A549 (cell line): ENCODE results near the gene PPP2R3B. TPM values are rescaled to one million over a fixed set of nuclear protein-coding genes. Genes with fewer than 3 reads are reported as not detected.

Experiments used
- ATAC-seq, 2 experiments: fragments of 200-7000 bp in 1 of 2; fragments of >200 bp in 1 of 2; cut with Nextera tagmentation in 1 of 2; cut with Tn5 transposase in 1 of 2; 3 replicates each; pipeline versions ENCODE4 v1.8.0 to v1.9.1; 2018 to 2020; ENCODE audit warnings: mild to moderate bottlenecking in 1 of 2, moderate library complexity in 1 of 2
- CTCF ChIA-PET: fragments of 300-600 bp; sonication (Branson Sonifier 250); formaldehyde crosslinking; extraction: SDS; loops from one replicate; lab custom pipeline; 2021; ENCODE audit warnings: antibody characterized with exemption, inconsistent platforms; lab: Yijun Ruan, JAX
- POLR2A ChIA-PET: fragments of 350-600 bp; formaldehyde crosslinking; extraction: SDS; loops from one replicate; lab custom pipeline; 2021; ENCODE audit warnings: antibody characterized with exemption, inconsistent platforms; lab: Yijun Ruan, JAX
- DNase-seq, 2 experiments: peaks; one replicate each; pipeline versions ENCODE4 v3.0.0 to v3.0.0-alpha.2; 2011 to 2016; ENCODE audit warnings: low read depth in 1 of 2, low spot score in 1 of 2
- FAIRE-seq: peaks from 2 replicates; lab custom pipeline; 2011; peaks lifted over from hg19 to GRCh38; lab: Jason Lieb, UNC
- H3K27ac ChIP-seq, 2 experiments: fragments of >200 bp; sonication (Bioruptor Twin); formaldehyde crosslinking; 3 replicates each; pipeline ENCODE4 v1.5.1; 2016 to 2017
- H3K4me1 ChIP-seq: fragments of >200 bp; sonication (Bioruptor Twin); formaldehyde crosslinking; 3 replicates; pipeline ENCODE4 v1.6.1; 2016
- H3K4me2 ChIP-seq: fragments of >200 bp; sonication (Bioruptor Twin); formaldehyde crosslinking; 3 replicates; pipeline ENCODE4 v1.6.1; 2016
- H3K4me3 ChIP-seq: fragments of >200 bp; sonication (Bioruptor Twin); formaldehyde crosslinking; 3 replicates; pipeline ENCODE4 v1.5.1; 2016
- H3K9me3 ChIP-seq: fragments of >200 bp; sonication (Bioruptor Twin); formaldehyde crosslinking; 3 replicates; pipeline ENCODE4 v1.6.1; 2016
- CBX8 ChIP-seq: fragments of 200-600 bp; sonication (generic); IDR thresholded peaks from 2 replicates; pipeline ENCODE4 v1.6.1; 2016
- CHD2 ChIP-seq: fragments of 150-350 bp; IDR thresholded peaks from 2 replicates; pipeline ENCODE4 v1.6.1; 2014; ENCODE audit warnings: low read length; ENCODE audit not compliant: partially characterized antibody
- CHD4 ChIP-seq: fragments of 200-600 bp; sonication (generic); IDR thresholded peaks from 2 replicates; pipeline ENCODE4 v1.6.1; 2016; ENCODE audit warnings: antibody characterized with exemption, mild to moderate bottlenecking, borderline replicate concordance
- EHF ChIP-seq: fragments of 250-450 bp; sonication (Bioruptor Pico); IDR thresholded peaks from 2 replicates; pipeline ENCODE4 v1.5.0; 2020; ENCODE audit warnings: mild to moderate bottlenecking
- ESRRA ChIP-seq: fragments of 150-350 bp; IDR thresholded peaks from 2 replicates; pipeline ENCODE4 v1.6.1; 2014; ENCODE audit warnings: mild to moderate bottlenecking, low read length, borderline replicate concordance
- FOSB ChIP-seq: fragments of 250-450 bp; sonication (Bioruptor Pico); IDR thresholded peaks from 2 replicates; pipeline ENCODE4 v1.5.0; 2020; ENCODE audit warnings: mild to moderate bottlenecking, moderate library complexity
- FOXS1 ChIP-seq: fragments of 250-450 bp; sonication (Bioruptor Pico); IDR thresholded peaks from 2 replicates; pipeline ENCODE4 v1.5.0; 2020; ENCODE audit warnings: mild to moderate bottlenecking, moderate library complexity
- HOXA7 ChIP-seq: fragments of 250-450 bp; sonication (Bioruptor Pico); IDR thresholded peaks from 2 replicates; pipeline ENCODE4 v1.5.0; 2020; ENCODE audit warnings: mild to moderate bottlenecking, moderate library complexity
- JUNB ChIP-seq: fragments of >200 bp; sonication (Bioruptor Twin); formaldehyde crosslinking; IDR thresholded peaks from 2 replicates; pipeline ENCODE4 v1.6.1; 2016
- KDM1A ChIP-seq: fragments of 200-600 bp; sonication (generic); IDR thresholded peaks from 2 replicates; pipeline ENCODE4 v1.6.1; 2016; ENCODE audit warnings: low read depth, mild to moderate bottlenecking
- KDM5A ChIP-seq: fragments of 200-600 bp; sonication (generic); IDR thresholded peaks from 2 replicates; pipeline ENCODE4 v1.6.1; 2016; ENCODE audit warnings: antibody characterized with exemption, mild to moderate bottlenecking
- MAFK ChIP-seq: fragments of 450-650 bp; IDR thresholded peaks from 2 replicates; pipeline ENCODE4 v1.6.1; 2014; ENCODE audit not compliant: partially characterized antibody
- MAX ChIP-seq: IDR thresholded peaks from 2 replicates; pipeline ENCODE4 v1.6.1; 2012
- MYC ChIP-seq: IDR thresholded peaks from 2 replicates; pipeline ENCODE4 v1.6.1; 2012; ENCODE audit warnings: mild to moderate bottlenecking, inconsistent platforms, low read length, improper control_type of control experiment, borderline replicate concordance
- NFE2L2 ChIP-seq: fragments of 150-350 bp; conservative IDR thresholded peaks from 2 replicates; pipeline ENCODE4 v1.6.1; 2014; ENCODE audit warnings: low read length
- RAD21 ChIP-seq, 2 experiments: fragments of >200 bp in 1 of 2; sonication (Bioruptor Twin) in 1 of 2; formaldehyde crosslinking in 1 of 2; IDR thresholded peaks in 1 of 2; conservative IDR thresholded peaks in 1 of 2; 2 replicates in 1 of 2; 3 replicates in 1 of 2; pipeline ENCODE4 v1.6.1; 2012 to 2018; ENCODE audit warnings: inconsistent platforms in 1 of 2
- RARB ChIP-seq: fragments of 250-450 bp; sonication (Bioruptor Pico); IDR thresholded peaks from 2 replicates; pipeline ENCODE4 v1.8.0; 2021; ENCODE audit warnings: mild to moderate bottlenecking, moderate library complexity
- RFX5 ChIP-seq: fragments of 450-650 bp; IDR thresholded peaks from 2 replicates; pipeline ENCODE4 v1.7.1; 2014; ENCODE audit warnings: antibody characterized with exemption, mild to moderate bottlenecking, moderate library complexity
- RNF2 ChIP-seq: fragments of 200-600 bp; sonication (generic); IDR thresholded peaks from 2 replicates; pipeline ENCODE4 v1.6.1; 2016; ENCODE audit warnings: low read depth, mild to moderate bottlenecking, antibody characterized with exemption, moderate library complexity, borderline replicate concordance
- SMC3 ChIP-seq: fragments of >200 bp; sonication (Bioruptor Twin); formaldehyde crosslinking; IDR thresholded peaks from 3 replicates; pipeline ENCODE4 v1.6.1; 2018; ENCODE audit warnings: inconsistent platforms
- SREBF2 ChIP-seq: fragments of 450-650 bp; IDR thresholded peaks from 2 replicates; pipeline ENCODE4 v1.6.1; 2014; ENCODE audit warnings: mild to moderate bottlenecking, moderate library complexity
- TFCP2L1 ChIP-seq: fragments of 250-450 bp; sonication (Bioruptor Pico); IDR thresholded peaks from 2 replicates; pipeline ENCODE4 v1.5.0; 2021; ENCODE audit warnings: mild to moderate bottlenecking
- ZFP36 ChIP-seq: fragments of 450-650 bp; IDR thresholded peaks from 2 replicates; pipeline ENCODE4 v1.6.1; 2014; ENCODE audit warnings: borderline replicate concordance; ENCODE audit not compliant: partially characterized antibody
- WGBS: methylation state at CpG from one replicate; pipeline ENCODE4 v1.1.6; 2017; ENCODE audit errors: missing lambda C conversion rate; 5-methylcytosine and 5-hydroxymethylcytosine counted together
- polyA plus RNA-seq, 4 experiments: library from polyadenylated mRNA; depleted of rRNA in 3 of 4; stranded (reverse); fragments of >200 nt; fragmentation: RNase III in 1 of 4; extraction: RNeasy Plus Mini Kit Qiagen cat#74134 plus additional on column Dnase treatment in 1 of 4; gene quantifications; 2 replicates in 3 of 4; 3 replicates in 1 of 4; pipeline ENCODE4 v1.2.3, GENCODE V29; 2011 to 2017
- TF ChIP-seq, protein P1 (sequence below): fragments of 250-450 bp; sonication (Bioruptor Pico); IDR thresholded peaks from 2 replicates; pipeline ENCODE4 v1.5.0; 2020; ENCODE audit warnings: low read depth, mild to moderate bottlenecking, moderate library complexity
- TF ChIP-seq, protein P2 (sequence below): fragments of >200 bp; sonication (Bioruptor Twin); formaldehyde crosslinking; IDR thresholded peaks from 2 replicates; pipeline ENCODE4 v1.6.1; 2016
- TF ChIP-seq, protein P3 (sequence below): fragments of 150-350 bp; IDR thresholded peaks from 2 replicates; pipeline ENCODE4 v1.6.1; 2014; ENCODE audit warnings: low read depth, mild to moderate bottlenecking, low read length
- TF ChIP-seq, protein P4 (sequence below): fragments of >200 bp; sonication (Bioruptor Twin); formaldehyde crosslinking; IDR thresholded peaks from 3 replicates; pipeline ENCODE4 v1.5.1; 2016

PPP2R3B gene
- polyA plus RNA-seq, 2 of the 4 experiments (the other 2 are of a cell fraction): 12.6 to 29.6 TPM

GRCh38 chrX:431492-432111 is 44.9 kb upstream of the PPP2R3B start:
- no peak overlapping the region for H3K4me3 ChIP-seq
- POLR2A ChIA-PET: no interaction called here
- 50% methylated on average over 2 of the region's 2 CpGs for WGBS
- H3K9me3 ChIP-seq: no peaks in the 10 kb centered on the region
- no peak for TF ChIP-seq FOSB
- TF ChIP-seq KDM5A: no peak
- TF ChIP-seq, protein P1, sequence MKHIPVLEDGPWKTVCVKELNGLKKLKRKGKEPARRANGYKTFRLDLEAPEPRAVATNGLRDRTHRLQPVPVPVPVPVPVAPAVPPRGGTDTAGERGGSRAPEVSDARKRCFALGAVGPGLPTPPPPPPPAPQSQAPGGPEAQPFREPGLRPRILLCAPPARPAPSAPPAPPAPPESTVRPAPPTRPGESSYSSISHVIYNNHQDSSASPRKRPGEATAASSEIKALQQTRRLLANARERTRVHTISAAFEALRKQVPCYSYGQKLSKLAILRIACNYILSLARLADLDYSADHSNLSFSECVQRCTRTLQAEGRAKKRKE (CRISPR knock-in tag): no peak
- TF ChIP-seq MAFK: no peak
- no peak for TF ChIP-seq MYC
- TF ChIP-seq ZFP36: no peak
- no peak for TF ChIP-seq SREBF2
- TF ChIP-seq CHD4: no peak
- no peak for TF ChIP-seq HOXA7 (CRISPR knock-in tag)
- TF ChIP-seq, protein P2, sequence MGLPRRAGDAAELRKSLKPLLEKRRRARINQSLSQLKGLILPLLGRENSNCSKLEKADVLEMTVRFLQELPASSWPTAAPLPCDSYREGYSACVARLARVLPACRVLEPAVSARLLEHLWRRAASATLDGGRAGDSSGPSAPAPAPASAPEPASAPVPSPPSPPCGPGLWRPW: no peak
- no peak for TF ChIP-seq NFE2L2
- peaks cover 6% of the 10 kb centered on the region; the same call in 2 of the 3 replicates for H3K4me1 ChIP-seq
- CTCF ChIA-PET: no interaction called here
- no peak overlapping the region for H3K27ac ChIP-seq
- DNase-seq: no peak
- no peak for FAIRE-seq
- no peak overlapping the region for H3K4me2 ChIP-seq
- no peak for ATAC-seq

GRCh38 chrX:431056-431455 is 44.3 kb upstream of the PPP2R3B start:
- H3K4me1 ChIP-seq: peaks cover 7% of the 10 kb centered on the region; the same call in 2 of the 3 replicates
- H3K9me3 ChIP-seq: no peaks in the 10 kb centered on the region
- H3K4me2 ChIP-seq: no peak overlapping the region
- POLR2A ChIA-PET: no interaction called here
- TF ChIP-seq RARB (CRISPR knock-in tag) (no peak), JUNB (no peak), CHD2 (no peak), MAFK (no peak), EHF (CRISPR knock-in tag) (no peak), MAX (no peak), ZFP36 (no peak), MYC (no peak), ESRRA (no peak), RAD21 (conservative IDR thresholded peaks at IDR 0.05 in 1 of 2, IDR thresholded peaks at IDR 0.05 in 1 of 2) (no peak), RFX5 (no peak), FOXS1 (CRISPR knock-in tag) (no peak), HOXA7 (CRISPR knock-in tag) (no peak), TFCP2L1 (CRISPR knock-in tag) (no peak), RNF2 (no peak), CBX8 (no peak), SMC3 (no peak), KDM1A (no peak)
- TF ChIP-seq, protein P3, sequence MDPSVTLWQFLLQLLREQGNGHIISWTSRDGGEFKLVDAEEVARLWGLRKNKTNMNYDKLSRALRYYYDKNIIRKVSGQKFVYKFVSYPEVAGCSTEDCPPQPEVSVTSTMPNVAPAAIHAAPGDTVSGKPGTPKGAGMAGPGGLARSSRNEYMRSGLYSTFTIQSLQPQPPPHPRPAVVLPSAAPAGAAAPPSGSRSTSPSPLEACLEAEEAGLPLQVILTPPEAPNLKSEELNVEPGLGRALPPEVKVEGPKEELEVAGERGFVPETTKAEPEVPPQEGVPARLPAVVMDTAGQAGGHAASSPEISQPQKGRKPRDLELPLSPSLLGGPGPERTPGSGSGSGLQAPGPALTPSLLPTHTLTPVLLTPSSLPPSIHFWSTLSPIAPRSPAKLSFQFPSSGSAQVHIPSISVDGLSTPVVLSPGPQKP: no peak
- TF ChIP-seq, protein P4, sequence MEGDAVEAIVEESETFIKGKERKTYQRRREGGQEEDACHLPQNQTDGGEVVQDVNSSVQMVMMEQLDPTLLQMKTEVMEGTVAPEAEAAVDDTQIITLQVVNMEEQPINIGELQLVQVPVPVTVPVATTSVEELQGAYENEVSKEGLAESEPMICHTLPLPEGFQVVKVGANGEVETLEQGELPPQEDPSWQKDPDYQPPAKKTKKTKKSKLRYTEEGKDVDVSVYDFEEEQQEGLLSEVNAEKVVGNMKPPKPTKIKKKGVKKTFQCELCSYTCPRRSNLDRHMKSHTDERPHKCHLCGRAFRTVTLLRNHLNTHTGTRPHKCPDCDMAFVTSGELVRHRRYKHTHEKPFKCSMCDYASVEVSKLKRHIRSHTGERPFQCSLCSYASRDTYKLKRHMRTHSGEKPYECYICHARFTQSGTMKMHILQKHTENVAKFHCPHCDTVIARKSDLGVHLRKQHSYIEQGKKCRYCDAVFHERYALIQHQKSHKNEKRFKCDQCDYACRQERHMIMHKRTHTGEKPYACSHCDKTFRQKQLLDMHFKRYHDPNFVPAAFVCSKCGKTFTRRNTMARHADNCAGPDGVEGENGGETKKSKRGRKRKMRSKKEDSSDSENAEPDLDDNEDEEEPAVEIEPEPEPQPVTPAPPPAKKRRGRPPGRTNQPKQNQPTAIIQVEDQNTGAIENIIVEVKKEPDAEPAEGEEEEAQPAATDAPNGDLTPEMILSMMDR: no peak
- ATAC-seq (no peak), FAIRE-seq (no peak), DNase-seq (no peak)
- WGBS: 68% methylated on average over 20 of the region's 21 CpGs
- no peak overlapping the region for H3K4me3 ChIP-seq
- H3K27ac ChIP-seq: no peak overlapping the region
- CTCF ChIA-PET: no interaction called here
